ENCODE data around the gene UXT.
A peak's percentile ranks its signal among the peaks of the same experiment; 100 is the strongest.
"Not testable (repeated sequence)": the region's sequence is repeated elsewhere in the genome, so short reads cannot be mapped to it uniquely, and the experiment has no call there.

Gene UXT, protein sequence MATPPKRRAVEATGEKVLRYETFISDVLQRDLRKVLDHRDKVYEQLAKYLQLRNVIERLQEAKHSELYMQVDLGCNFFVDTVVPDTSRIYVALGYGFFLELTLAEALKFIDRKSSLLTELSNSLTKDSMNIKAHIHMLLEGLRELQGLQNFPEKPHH

DNA sequence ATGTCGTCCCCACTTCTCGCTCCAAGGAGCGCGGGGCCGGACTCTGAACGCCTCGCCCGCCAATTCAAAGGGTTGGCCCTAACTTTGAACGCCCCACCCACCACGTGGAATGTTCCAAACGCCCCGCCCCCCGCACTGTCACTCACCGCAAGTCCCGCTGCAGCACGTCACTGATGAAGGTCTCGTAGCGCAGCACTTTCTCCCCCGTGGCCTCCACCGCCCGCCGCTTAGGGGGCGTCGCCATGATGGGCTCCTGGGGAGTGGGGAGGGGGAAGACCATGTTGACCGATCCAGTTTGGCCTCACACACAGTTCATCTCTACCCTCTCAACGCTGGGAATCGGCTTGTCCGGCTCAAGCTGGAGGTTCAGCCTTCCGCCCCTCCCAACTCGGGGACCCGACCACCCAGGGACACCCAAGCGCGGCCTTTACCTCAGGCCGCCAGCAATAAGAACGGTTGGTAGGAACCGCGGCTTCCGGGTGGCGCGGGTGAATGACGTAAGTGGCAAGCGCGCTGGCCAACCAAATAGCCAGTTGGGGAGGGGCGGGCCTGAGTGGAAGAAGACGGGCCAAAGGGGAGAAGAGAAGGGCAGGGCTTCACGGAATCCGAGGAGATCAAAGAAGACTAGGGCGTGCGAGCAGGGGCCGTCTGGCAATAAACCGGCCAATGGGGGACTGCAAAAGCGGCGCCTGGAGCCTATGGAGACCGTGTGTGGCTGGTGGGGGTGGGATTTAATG lies at the start of gene UXT:
UXT (minus strand) TSS at position 497 of the 737 bp plus-strand sequence; CDS start at position 244, 253 bp downstream.
- H3K4me3 ChIP-seq (ENCODE audit: low read depth, low read length), result peak within 1 kb of the TSS; percentile 97
- peaks cover 25% of the 10 kb centered on the region for H3K4me1 ChIP-seq (ENCODE audit: control insufficient read depth, insufficient read depth, low read length, unreplicated experiment)
- peak within 1 kb of the TSS; percentile 99 for H3K27ac ChIP-seq (ENCODE audit: low read depth, low read length)
- H3K27me3 ChIP-seq (ENCODE audit: insufficient read depth, low read length), result no peaks in the 10 kb centered on the region
- H3K36me3 ChIP-seq (ENCODE audit: insufficient read depth, low read length), result peaks cover 12% of the 10 kb centered on the region
- H3K79me2 ChIP-seq (ENCODE audit: control insufficient read depth, insufficient read depth, low read length, unreplicated experiment), result peaks cover 6% of the 10 kb centered on the region
- peak within 1 kb of the TSS; percentile 78 for H2AFZ ChIP-seq (ENCODE audit: low read length, unreplicated experiment)

DNA sequence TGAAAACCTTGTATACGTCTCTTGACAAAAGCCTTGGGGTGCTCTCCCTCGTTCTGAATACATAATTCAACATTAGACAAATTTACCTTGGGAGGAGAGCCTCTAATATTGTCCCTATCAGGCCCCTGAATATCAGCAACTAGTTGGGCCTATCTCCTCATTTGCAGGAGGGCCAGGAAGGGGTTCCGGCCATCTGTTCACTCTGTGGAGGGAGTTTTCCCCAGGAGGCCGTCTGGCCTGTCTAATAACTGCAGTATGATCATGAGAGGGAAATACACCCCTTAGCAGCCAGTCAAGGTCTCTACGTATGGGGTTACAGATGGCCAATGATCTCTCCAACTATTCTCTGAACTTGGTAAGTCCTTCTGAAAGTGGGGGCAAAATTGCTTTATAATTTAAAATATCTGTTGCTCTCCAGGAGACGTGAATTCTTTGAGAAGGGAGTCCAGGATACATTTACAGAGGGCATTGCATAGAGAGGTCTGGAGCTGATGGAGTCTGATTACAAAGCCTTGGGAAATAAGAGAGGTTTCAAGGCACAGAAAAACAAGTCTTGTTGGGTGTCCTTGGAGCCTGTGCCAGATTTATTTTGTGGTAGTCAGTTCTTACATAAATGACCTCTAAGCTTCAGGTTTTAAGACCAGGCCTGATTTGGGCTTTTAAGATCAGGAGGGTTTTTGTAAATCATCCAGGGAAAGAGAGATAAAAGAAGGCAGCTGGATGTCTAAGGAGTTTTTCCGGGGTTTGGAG lies 48.2 kb upstream of the UXT start:
- Histone ChIP-seq H3K36me3 (ENCODE audit: insufficient read depth, low read length) (no peaks in the 10 kb centered on the region), H3K79me2 (ENCODE audit: control insufficient read depth, insufficient read depth, low read length, unreplicated experiment) (no peaks in the 10 kb centered on the region), H3K27ac (ENCODE audit: low read depth, low read length) (no peak overlapping the region), H3K4me1 (ENCODE audit: control insufficient read depth, insufficient read depth, low read length, unreplicated experiment) (peaks cover 3% of the 10 kb centered on the region), H3K4me3 (ENCODE audit: low read depth, low read length) (no peak overlapping the region), H3K27me3 (ENCODE audit: insufficient read depth, low read length) (no peaks in the 10 kb centered on the region), H2AFZ (ENCODE audit: low read length, unreplicated experiment) (no peak overlapping the region)

DNA sequence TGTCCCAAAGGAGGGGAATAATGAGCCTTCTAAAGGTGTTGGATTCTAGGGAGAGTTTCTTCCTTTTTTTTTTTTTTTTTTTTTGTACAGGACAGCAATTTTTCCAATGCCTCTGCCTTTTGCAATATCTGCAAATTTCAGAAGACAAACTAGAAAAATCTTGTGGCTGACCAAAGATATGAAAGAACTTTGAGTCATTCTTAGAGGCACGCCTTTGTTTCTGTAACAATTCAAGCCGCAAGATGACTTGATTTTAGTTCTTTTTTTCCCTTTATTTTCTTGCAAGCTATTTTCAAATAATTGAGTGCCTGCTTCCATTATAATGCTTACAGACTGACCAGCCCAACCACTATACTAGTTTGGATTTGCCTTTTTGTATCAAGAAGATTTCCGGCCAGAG lies 47.6 kb upstream of the UXT start:
- peaks cover 3% of the 10 kb centered on the region for H3K4me1 ChIP-seq (ENCODE audit: control insufficient read depth, insufficient read depth, low read length, unreplicated experiment)
- H3K36me3 ChIP-seq (ENCODE audit: insufficient read depth, low read length), result no peaks in the 10 kb centered on the region
- H3K79me2 ChIP-seq (ENCODE audit: control insufficient read depth, insufficient read depth, low read length, unreplicated experiment), result no peaks in the 10 kb centered on the region
- H2AFZ ChIP-seq (ENCODE audit: low read length, unreplicated experiment), result no peak overlapping the region
- no peak overlapping the region for H3K4me3 ChIP-seq (ENCODE audit: low read depth, low read length)
- no peak overlapping the region for H3K27ac ChIP-seq (ENCODE audit: low read depth, low read length)
- H3K27me3 ChIP-seq (ENCODE audit: insufficient read depth, low read length), result no peaks in the 10 kb centered on the region

DNA sequence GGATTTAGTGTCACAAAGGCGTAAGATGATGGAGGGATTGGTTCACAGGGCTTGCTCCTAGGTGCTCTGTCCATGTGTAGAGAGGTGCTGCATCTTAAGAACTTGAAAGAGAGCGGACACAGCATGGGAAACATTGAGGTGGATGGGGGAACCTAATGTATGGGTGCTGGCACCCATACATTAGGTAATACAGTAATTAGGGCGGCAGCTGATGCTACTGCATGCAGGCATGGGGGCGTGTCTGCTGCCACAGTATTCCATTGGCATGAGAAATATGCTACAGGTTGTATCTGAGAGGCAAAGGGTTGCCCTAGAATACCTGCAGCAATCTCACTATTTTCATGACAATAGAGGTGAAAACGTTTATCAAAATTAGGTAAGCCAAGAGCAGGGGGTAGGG lies 45.8 kb upstream of the UXT start:
- H3K79me2 ChIP-seq (ENCODE audit: control insufficient read depth, insufficient read depth, low read length, unreplicated experiment), result no peaks in the 10 kb centered on the region
- H2AFZ ChIP-seq (ENCODE audit: low read length, unreplicated experiment), result no peak overlapping the region
- H3K27me3 ChIP-seq (ENCODE audit: insufficient read depth, low read length), result peaks cover 8% of the 10 kb centered on the region; the same call in 1 of the 2 replicates
- no peak overlapping the region for H3K27ac ChIP-seq (ENCODE audit: low read depth, low read length)
- peaks cover 3% of the 10 kb centered on the region for H3K4me1 ChIP-seq (ENCODE audit: control insufficient read depth, insufficient read depth, low read length, unreplicated experiment)
- H3K4me3 ChIP-seq (ENCODE audit: low read depth, low read length), result no peak overlapping the region
- H3K36me3 ChIP-seq (ENCODE audit: insufficient read depth, low read length), result no peaks in the 10 kb centered on the region

DNA sequence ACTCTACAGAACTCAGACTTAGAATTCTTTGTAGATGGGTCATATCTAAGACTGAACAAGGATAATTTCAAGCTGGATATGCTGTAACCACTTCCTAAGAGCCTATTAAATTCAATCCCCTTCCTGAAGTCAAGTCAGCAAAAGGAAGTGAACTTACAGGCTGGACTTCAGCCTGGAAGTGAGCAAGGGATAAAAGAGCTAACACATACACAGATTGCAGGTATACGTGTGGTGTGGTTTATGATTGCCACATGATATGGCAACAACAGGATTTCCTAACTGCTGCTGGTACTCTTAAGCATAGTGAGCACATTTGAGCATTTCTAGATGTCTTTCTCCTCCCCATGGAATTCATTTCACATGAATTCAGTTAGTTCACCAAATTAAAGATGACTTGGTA lies 38.2 kb upstream of the UXT start:
- H3K27me3 ChIP-seq (ENCODE audit: insufficient read depth, low read length), result peaks cover 8% of the 10 kb centered on the region; the same call in 1 of the 2 replicates
- no peak overlapping the region for H3K4me3 ChIP-seq (ENCODE audit: low read depth, low read length)
- no peaks in the 10 kb centered on the region for H3K4me1 ChIP-seq (ENCODE audit: control insufficient read depth, insufficient read depth, low read length, unreplicated experiment)
- no peaks in the 10 kb centered on the region for H3K79me2 ChIP-seq (ENCODE audit: control insufficient read depth, insufficient read depth, low read length, unreplicated experiment)
- H3K36me3 ChIP-seq (ENCODE audit: insufficient read depth, low read length), result no peaks in the 10 kb centered on the region
- no peak overlapping the region for H3K27ac ChIP-seq (ENCODE audit: low read depth, low read length)
- no peak overlapping the region for H2AFZ ChIP-seq (ENCODE audit: low read length, unreplicated experiment)

DNA sequence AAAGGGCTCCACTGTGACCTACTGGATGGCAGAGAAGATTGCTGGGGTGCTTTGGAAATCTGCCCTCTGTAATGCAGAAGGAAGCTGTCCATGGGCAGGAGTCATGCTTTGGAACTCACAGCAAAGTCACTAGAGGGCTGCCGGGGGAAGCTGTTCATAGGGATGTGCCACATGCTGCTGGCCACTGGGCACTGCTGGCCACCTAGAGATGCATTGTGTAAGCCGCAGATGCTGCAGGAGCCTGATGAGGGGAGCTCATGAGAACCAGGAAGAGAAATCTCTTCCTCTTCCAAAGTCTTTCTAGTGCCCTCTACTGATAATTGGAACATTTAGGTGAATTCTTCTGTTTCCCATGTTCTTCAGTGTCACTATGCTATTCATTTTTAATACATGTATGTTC lies 31.2 kb upstream of the UXT start:
- no peak overlapping the region for H2AFZ ChIP-seq (ENCODE audit: low read length, unreplicated experiment)
- no peaks in the 10 kb centered on the region for H3K36me3 ChIP-seq (ENCODE audit: insufficient read depth, low read length)

DNA sequence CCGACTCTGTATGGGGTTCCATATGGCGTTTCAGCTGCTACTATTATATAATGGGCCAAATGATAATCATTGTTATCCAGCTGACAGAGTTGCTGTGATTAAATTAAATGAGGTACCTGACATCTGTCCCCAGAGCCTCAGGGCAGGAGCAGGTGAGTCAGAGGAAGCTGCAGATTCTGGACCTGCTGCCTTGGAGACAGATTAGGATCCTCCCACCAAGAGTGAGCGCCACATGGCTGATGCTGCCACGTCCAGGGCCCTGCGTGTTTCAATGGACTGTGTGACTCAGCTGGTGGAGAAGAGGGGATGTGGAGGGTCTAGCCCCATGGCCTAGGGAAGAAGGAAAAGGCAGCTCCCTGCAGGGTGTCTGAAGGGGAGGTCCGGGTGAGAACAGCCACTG lies 28.3 kb upstream of the UXT start:
- H3K27me3 ChIP-seq (ENCODE audit: insufficient read depth, low read length), result no peaks in the 10 kb centered on the region
- no peak overlapping the region for H3K27ac ChIP-seq (ENCODE audit: low read depth, low read length)
- no peaks in the 10 kb centered on the region for H3K4me1 ChIP-seq (ENCODE audit: control insufficient read depth, insufficient read depth, low read length, unreplicated experiment)
- H3K79me2 ChIP-seq (ENCODE audit: control insufficient read depth, insufficient read depth, low read length, unreplicated experiment), result no peaks in the 10 kb centered on the region
- H2AFZ ChIP-seq (ENCODE audit: low read length, unreplicated experiment), result no peak overlapping the region
- no peaks in the 10 kb centered on the region for H3K36me3 ChIP-seq (ENCODE audit: insufficient read depth, low read length)
- H3K4me3 ChIP-seq (ENCODE audit: low read depth, low read length), result no peak overlapping the region

More for the DNA sequence above, 31.2 kb upstream of the UXT start:
- no peaks in the 10 kb centered on the region for H3K4me1 ChIP-seq (ENCODE audit: control insufficient read depth, insufficient read depth, low read length, unreplicated experiment)
- no peak overlapping the region for H3K27ac ChIP-seq (ENCODE audit: low read depth, low read length)
- H3K27me3 ChIP-seq (ENCODE audit: insufficient read depth, low read length), result no peaks in the 10 kb centered on the region
- H3K4me3 ChIP-seq (ENCODE audit: low read depth, low read length), result no peak overlapping the region
- H3K79me2 ChIP-seq (ENCODE audit: control insufficient read depth, insufficient read depth, low read length, unreplicated experiment), result no peaks in the 10 kb centered on the region

DNA sequence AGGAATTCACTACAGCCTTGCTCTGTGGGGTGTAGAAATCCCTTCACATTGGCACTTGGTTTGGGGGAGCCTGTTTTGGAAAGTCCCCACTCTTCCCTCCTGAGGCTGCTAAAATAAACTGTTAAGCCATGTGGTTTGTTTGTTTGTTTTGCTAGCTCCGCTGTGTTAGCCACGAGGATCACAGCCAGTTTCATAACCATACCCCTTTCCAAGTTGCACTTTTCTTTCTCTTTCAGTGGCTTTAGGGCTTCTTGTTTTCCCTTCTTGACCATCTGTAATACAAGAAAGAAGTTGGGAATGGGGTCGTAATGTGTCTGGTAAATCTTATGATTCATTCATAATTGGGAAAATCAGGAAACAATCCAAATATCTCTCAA lies 24.8 kb upstream of the UXT start:
- Histone ChIP-seq H3K27me3 (ENCODE audit: insufficient read depth, low read length) (no peaks in the 10 kb centered on the region), H3K36me3 (ENCODE audit: insufficient read depth, low read length) (no peaks in the 10 kb centered on the region), H3K79me2 (ENCODE audit: control insufficient read depth, insufficient read depth, low read length, unreplicated experiment) (no peaks in the 10 kb centered on the region), H3K4me3 (ENCODE audit: low read depth, low read length) (no peak overlapping the region), H2AFZ (ENCODE audit: low read length, unreplicated experiment) (no peak overlapping the region), H3K4me1 (ENCODE audit: control insufficient read depth, insufficient read depth, low read length, unreplicated experiment) (no peaks in the 10 kb centered on the region), H3K27ac (ENCODE audit: low read depth, low read length) (no peak overlapping the region)

DNA sequence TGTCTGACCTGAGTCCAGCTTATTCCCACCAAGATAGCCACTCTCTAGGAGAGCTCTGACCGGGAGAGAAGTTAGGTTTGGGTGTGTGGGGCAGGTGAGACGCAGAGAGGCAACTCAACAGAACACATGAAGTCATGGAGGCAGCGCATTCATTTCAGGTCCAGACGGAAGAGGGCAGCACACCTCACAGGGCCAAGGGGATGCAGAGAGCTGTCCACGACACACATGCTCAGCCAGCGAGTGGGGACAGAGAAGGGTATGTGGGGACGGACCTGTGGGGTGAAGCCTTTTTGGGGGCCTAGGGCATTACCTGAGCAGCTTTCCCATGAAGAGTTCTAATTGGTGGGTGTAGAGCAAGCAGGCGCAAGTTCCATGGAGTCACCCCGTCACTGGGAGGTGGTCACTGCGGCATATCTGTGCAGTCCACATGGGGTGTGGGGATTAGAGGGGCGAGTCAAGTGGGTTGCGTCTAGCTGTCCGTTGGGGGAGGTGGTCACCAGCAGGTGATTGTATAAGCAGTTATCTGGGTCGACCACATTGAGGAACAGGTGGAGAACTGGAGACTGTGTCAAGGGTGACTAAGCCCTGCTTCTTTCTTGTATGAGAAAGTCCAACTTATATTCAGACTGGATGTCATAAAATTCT lies 24.3 kb upstream of the UXT start:
- H3K4me1 ChIP-seq (ENCODE audit: control insufficient read depth, insufficient read depth, low read length, unreplicated experiment), result no peaks in the 10 kb centered on the region
- H3K79me2 ChIP-seq (ENCODE audit: control insufficient read depth, insufficient read depth, low read length, unreplicated experiment), result no peaks in the 10 kb centered on the region
- no peak overlapping the region for H3K27ac ChIP-seq (ENCODE audit: low read depth, low read length)
- no peak overlapping the region for H3K4me3 ChIP-seq (ENCODE audit: low read depth, low read length)
- H3K27me3 ChIP-seq (ENCODE audit: insufficient read depth, low read length), result no peaks in the 10 kb centered on the region
- no peak overlapping the region for H2AFZ ChIP-seq (ENCODE audit: low read length, unreplicated experiment)
- H3K36me3 ChIP-seq (ENCODE audit: insufficient read depth, low read length), result no peaks in the 10 kb centered on the region

DNA sequence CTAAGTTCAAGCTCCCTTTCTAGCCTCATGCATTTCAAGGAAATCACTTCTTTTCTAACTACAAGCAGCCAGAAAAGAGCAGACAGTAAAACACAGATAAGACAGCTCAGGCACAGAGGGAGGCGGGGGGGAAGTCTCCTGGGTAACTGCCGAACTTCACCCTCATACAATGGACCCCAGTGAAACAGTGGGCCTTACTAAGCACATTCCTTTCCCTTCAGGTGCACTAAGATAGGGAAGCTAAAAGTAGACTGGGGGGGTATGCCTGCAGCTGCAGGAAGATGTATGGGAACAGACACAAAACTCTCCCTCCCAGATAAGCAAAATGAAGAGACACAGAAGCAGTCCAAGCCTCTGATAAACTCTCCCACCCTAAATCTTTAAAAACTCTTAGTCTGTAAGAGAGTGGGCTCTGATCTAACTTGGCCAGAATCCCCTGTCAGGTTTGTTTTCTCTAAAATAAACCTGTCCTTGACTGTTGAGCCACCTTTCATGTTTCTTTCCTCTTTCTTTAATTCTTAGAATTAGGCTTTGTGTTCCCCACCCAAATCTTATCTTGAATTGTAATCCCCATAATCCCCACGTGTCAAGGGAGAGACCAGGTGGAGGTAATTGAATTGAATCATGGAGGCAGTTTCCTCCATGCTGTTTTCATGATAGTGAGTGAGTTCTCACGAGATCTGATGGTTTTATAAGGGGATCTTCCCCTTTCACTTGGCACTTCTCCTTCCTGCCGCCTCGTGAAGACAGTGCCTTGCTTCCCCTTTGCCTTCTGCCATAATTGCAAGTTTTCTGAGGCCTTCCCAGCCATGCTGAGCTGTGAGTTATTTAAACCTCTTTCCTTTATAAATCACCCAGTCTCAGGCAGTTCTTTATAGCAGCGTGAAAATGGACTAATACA lies 17.2 kb upstream of the UXT start:
- H3K27ac ChIP-seq (ENCODE audit: low read depth, low read length); H3K36me3 ChIP-seq (ENCODE audit: insufficient read depth, low read length); H3K4me1 ChIP-seq (ENCODE audit: control insufficient read depth, insufficient read depth, low read length, unreplicated experiment); H3K79me2 ChIP-seq (ENCODE audit: control insufficient read depth, insufficient read depth, low read length, unreplicated experiment); H3K4me3 ChIP-seq (ENCODE audit: low read depth, low read length); H2AFZ ChIP-seq (ENCODE audit: low read length, unreplicated experiment); H3K27me3 ChIP-seq (ENCODE audit: insufficient read depth, low read length): not testable (repeated sequence)
